ENCODE results near the gene AVEN. TPM values are rescaled to one million over a fixed set of nuclear protein-coding genes. Genes with fewer than 3 reads are reported as not detected.

AVEN gene
- total and polyA plus RNA-seq, 2 donors (not counting 3 experiments of a cell fraction or from before 2014, with no cell fraction given), result 7.7 to 23.3 TPM

GRCh38 chr15:33888176-33888575, 150.8 kb downstream of the AVEN start:
- no TSS peak for BruUV-seq (replicated peaks)
- Histone ChIP-seq H3K9me1 (replicated peaks; ENCODE audit: control insufficient read depth, extremely low read depth, insufficient read depth, low read length) (no peaks in the 10 kb centered on the region), H3K4me1 (ENCODE audit: control insufficient read depth, extremely low read depth, insufficient read depth, low read length) (no peaks in the 10 kb centered on the region), H2AFZ (ENCODE audit: low read depth, low read length) (no peak overlapping the region), H3K27ac (ENCODE audit: insufficient read depth, low read depth, low read length) (no peak overlapping the region), H3K36me3 (ENCODE audit: control insufficient read depth in 2 of 2, extremely low read depth in 1 of 2, insufficient read depth in 2 of 2, low read length in 2 of 2) (no peaks in the 10 kb centered on the region), H4K20me1 (replicated peaks; ENCODE audit: control insufficient read depth, extremely low read depth, insufficient read depth, low read length) (peaks cover 2% of the 10 kb centered on the region), H3K9me3 (replicated peaks; ENCODE audit: control insufficient read depth, insufficient read depth, low read length) (no peaks in the 10 kb centered on the region), H3K4me3 (replicated peaks in 1 of 3; ENCODE audit: insufficient read depth in 1 of 3, low read depth in 1 of 3, low read length in 3 of 3) (no peak overlapping the region), H3K4me2 (ENCODE audit: insufficient read depth, low read length) (no peak overlapping the region), H3K79me2 (ENCODE audit: control insufficient read depth, insufficient read depth, low read length) (no peaks in the 10 kb centered on the region), H3K27me3 (ENCODE audit: control insufficient read depth in 2 of 2, insufficient read depth in 2 of 2, low read length in 2 of 2) (no peaks in the 10 kb centered on the region), H3K9ac (replicated peaks; ENCODE audit: extremely low read depth, insufficient read depth, low read length) (no peak overlapping the region)
- POLR2A ChIA-PET, result no interaction called here
- CTCF ChIA-PET, result interaction anchor here (1.3 kb wide), 1 partner anchor 21 kb away, joined by 3 read pairs; no protein-coding TSS in a partner anchor
- DNase-seq (ENCODE audit: low read depth, low spot score), result no peak
- intact Hi-C loops (cut with micrococcal nuclease), result no loop called here
- dilution Hi-C loops (cut with MboI; ENCODE audit: extremely low pct_ligation_motif_present, low sequenced_read_pairs), result no loop called here
- TF ChIP-seq, protein P1, sequence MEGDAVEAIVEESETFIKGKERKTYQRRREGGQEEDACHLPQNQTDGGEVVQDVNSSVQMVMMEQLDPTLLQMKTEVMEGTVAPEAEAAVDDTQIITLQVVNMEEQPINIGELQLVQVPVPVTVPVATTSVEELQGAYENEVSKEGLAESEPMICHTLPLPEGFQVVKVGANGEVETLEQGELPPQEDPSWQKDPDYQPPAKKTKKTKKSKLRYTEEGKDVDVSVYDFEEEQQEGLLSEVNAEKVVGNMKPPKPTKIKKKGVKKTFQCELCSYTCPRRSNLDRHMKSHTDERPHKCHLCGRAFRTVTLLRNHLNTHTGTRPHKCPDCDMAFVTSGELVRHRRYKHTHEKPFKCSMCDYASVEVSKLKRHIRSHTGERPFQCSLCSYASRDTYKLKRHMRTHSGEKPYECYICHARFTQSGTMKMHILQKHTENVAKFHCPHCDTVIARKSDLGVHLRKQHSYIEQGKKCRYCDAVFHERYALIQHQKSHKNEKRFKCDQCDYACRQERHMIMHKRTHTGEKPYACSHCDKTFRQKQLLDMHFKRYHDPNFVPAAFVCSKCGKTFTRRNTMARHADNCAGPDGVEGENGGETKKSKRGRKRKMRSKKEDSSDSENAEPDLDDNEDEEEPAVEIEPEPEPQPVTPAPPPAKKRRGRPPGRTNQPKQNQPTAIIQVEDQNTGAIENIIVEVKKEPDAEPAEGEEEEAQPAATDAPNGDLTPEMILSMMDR (IDR thresholded peaks at IDR 0.05; ENCODE audit: extremely low read depth in 1 of 2, insufficient read depth in 1 of 2, low read depth in 1 of 2, low read length in 2 of 2), result no peak
- TF ChIP-seq POLR2AphosphoS5 (IDR thresholded peaks at IDR 0.05; ENCODE audit: insufficient read depth, low read depth, low read length) (no peak), FOS (IDR thresholded peaks at IDR 0.05; ENCODE audit: borderline replicate concordance, insufficient read depth, low read length) (no peak), POLR2A (IDR thresholded peaks at IDR 0.05; ENCODE audit: low read depth, low read length) (no peak), MYC (IDR thresholded peaks at IDR 0.05; ENCODE audit: low read depth, low read length) (no peak), GATA2 (IDR thresholded peaks at IDR 0.05; ENCODE audit: insufficient read depth, insufficient read length, low read depth, low read length) (no peak), JUN (IDR thresholded peaks at IDR 0.05; ENCODE audit: borderline replicate concordance, insufficient read depth, insufficient read length, low read depth) (no peak), EZH2 (IDR thresholded peaks at IDR 0.05; ENCODE audit: borderline replicate concordance, low read depth, low read length, severe bottlenecking) (no peak)
- TF ChIP-seq, protein P2, sequence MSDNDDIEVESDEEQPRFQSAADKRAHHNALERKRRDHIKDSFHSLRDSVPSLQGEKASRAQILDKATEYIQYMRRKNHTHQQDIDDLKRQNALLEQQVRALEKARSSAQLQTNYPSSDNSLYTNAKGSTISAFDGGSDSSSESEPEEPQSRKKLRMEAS (IDR thresholded peaks at IDR 0.05; ENCODE audit: insufficient read depth, insufficient read length), result no peak
- no peak for FAIRE-seq

Data from endothelial cell of umbilical vein (primary cell).